ENCODE results near the gene IFITM5. TPM values are rescaled to one million over a fixed set of nuclear protein-coding genes. Genes with fewer than 3 reads are reported as not detected.

IFITM5 gene
- total and polyA plus RNA-seq, 2 donors (not counting 1 experiment from before 2014, with no cell fraction given) = not detected

DNA sequence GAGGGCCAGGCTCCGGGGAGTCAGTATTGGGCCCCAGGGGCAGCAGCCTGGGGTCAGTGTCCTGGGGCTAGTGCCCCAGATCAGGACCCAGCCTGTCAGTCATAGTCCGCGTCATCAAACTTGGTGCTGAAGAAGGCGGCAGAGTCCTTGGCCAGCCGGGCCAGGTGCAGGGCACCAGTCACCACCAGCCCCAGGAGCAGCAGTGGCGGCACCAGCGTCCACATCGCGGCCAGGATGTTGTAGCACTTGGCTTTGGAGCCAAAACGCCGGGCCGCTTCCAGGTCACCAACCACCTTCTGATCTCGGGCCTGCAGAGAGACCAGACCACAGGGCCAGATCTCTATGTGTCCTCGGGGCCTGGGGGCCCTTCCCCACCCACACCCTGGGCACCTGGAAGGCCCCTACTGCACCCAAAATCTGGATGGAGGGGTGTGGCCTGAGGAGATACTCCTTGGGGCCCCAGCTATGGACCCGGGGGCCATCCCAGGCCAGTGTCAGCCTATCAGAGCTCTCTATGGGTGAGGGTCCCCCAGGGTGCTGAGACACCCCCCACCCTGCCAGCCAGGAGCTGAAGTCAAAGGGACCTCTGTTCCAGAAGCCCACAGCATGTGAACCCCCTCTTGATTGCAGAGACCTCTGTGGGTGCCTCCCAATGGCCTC lies 790 bp downstream of the IFITM5 start:
- Histone ChIP-seq H4K20me1 (ENCODE audit: control insufficient read depth, insufficient read depth, low read length, poor library complexity, severe bottlenecking) (no peaks in the 10 kb centered on the region), H3K36me3 (replicated peaks in 1 of 2; ENCODE audit: control extremely low read depth in 1 of 2, control insufficient read depth in 1 of 2, extremely low read depth in 1 of 2, insufficient read depth in 2 of 2, low read length in 1 of 2) (no peaks in the 10 kb centered on the region), H3K4me3 (ENCODE audit: control extremely low read depth in 1 of 5, extremely low read depth in 1 of 5, insufficient read depth in 1 of 5, low read depth in 2 of 5, low read length in 4 of 5) (no peak overlapping the region), H3K4me1 (ENCODE audit: control insufficient read depth in 2 of 2, insufficient read depth in 2 of 2, low read length in 2 of 2) (peaks cover 11 to 12% of the 10 kb centered on the region in 2 donors), H3K9me3 (ENCODE audit: control extremely low read depth in 1 of 3, control insufficient read depth in 2 of 3, insufficient read depth in 1 of 3, low read length in 2 of 3) (no peaks in the 10 kb centered on the region), H3K79me2 (ENCODE audit: control insufficient read depth, insufficient read depth, low read length) (no peaks in the 10 kb centered on the region), H3K4me2 (replicated peaks; ENCODE audit: low read depth, low read length, poor library complexity, severe bottlenecking) (no peak overlapping the region), H3K27me3 (replicated peaks in 1 of 4; ENCODE audit: control extremely low read depth in 1 of 4, control insufficient read depth in 3 of 4, insufficient read depth in 4 of 4, low read length in 3 of 4) (peaks cover 0 to 15% (median 1%) of the 10 kb centered on the region in 4 experiments), H2AFZ (ENCODE audit: insufficient read depth, low read depth, low read length, poor library complexity, severe bottlenecking) (no peak overlapping the region), H3K9ac (ENCODE audit: low read length) (no peak overlapping the region), H3K27ac (ENCODE audit: low read length in 2 of 2) (no peak overlapping the region)
- 86% methylated on average over 14 of the region's 15 CpGs for WGBS (ENCODE audit: insufficient coverage)
- intact Hi-C loops (cut with micrococcal nuclease) = no loop called here
- DNase-seq (no peak), ATAC-seq (ENCODE audit: low read depth) (no peak)
- ChIA-PET POLR2A (interaction anchor here (1.0 kb wide), 1 partner anchor 10 kb away, joined by 3 read pairs; the partner anchor contains the start of gene PGGHG), CTCF (no interaction called here)
- Mint-ChIP-seq H3K4me3 (no peak overlapping the region), H3K4me1 (peaks cover 18% of the 10 kb centered on the region), H3K27ac (no peak overlapping the region), H3K9me3 (ENCODE audit: insufficient read depth) (no peaks in the 10 kb centered on the region), H3K27me3 (peaks cover 7% of the 10 kb centered on the region)
- TF ChIP-seq EZH2 (IDR thresholded peaks at IDR 0.05; ENCODE audit: borderline replicate concordance, insufficient read depth, low read depth, low read length, poor library complexity, severe bottlenecking) = no peak
- TF ChIP-seq, protein P1, sequence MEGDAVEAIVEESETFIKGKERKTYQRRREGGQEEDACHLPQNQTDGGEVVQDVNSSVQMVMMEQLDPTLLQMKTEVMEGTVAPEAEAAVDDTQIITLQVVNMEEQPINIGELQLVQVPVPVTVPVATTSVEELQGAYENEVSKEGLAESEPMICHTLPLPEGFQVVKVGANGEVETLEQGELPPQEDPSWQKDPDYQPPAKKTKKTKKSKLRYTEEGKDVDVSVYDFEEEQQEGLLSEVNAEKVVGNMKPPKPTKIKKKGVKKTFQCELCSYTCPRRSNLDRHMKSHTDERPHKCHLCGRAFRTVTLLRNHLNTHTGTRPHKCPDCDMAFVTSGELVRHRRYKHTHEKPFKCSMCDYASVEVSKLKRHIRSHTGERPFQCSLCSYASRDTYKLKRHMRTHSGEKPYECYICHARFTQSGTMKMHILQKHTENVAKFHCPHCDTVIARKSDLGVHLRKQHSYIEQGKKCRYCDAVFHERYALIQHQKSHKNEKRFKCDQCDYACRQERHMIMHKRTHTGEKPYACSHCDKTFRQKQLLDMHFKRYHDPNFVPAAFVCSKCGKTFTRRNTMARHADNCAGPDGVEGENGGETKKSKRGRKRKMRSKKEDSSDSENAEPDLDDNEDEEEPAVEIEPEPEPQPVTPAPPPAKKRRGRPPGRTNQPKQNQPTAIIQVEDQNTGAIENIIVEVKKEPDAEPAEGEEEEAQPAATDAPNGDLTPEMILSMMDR (IDR thresholded peaks at IDR 0.05) = no peak

DNA sequence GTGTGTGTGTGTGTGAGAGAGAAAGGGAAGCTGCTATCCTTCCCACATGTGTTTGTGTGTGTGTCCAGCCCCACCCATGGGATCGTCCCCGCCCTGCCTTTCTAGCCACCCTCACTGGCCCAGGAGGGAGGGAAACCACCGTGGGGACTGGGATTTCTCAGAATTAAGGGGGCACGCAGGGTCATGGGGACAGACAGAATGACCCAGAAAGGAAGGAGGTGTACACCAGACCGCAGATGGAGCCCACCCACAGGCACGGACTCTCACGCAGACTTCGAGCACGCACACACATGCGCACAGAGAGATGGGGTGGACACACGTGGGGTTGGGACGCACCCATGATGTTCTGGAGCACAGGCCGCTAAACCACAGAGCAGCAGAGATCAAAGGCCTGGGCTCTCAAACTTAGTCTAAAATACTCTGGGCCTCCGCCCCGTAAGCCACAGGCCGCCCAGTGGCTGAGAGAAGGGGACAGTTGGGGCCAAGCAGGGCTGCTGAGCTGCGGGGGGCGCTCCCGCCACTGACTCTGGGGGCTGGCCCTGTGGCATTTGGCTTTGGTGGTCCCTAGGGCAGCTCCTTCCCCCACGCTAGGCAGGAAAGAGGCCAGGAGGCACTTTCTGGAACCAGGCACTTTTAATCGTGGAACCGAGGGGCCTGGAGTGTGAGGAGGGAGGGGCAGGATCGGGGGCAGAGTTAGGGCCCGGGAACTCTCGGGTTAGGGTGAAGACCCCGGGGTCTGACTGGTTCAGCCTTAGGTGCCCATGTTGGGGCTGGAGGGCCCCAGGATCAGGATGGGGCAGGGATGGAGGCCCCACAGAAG lies 1.5 kb downstream of the IFITM5 start:
- Mint-ChIP-seq H3K27me3 (peaks cover 7% of the 10 kb centered on the region), H3K4me3 (no peak overlapping the region), H3K27ac (peak overlapping the region; percentile 50), H3K4me1 (peaks cover 12% of the 10 kb centered on the region), H3K9me3 (ENCODE audit: insufficient read depth) (no peaks in the 10 kb centered on the region)
- ATAC-seq (ENCODE audit: low read depth) = no peak
- H4K20me1 ChIP-seq (ENCODE audit: control insufficient read depth, insufficient read depth, low read length, poor library complexity, severe bottlenecking) = no peaks in the 10 kb centered on the region
- H3K4me1 ChIP-seq (ENCODE audit: control insufficient read depth in 2 of 2, insufficient read depth in 2 of 2, low read length in 2 of 2) = peaks cover 4 to 5% of the 10 kb centered on the region in 2 donors
- no peak overlapping the region for H2AFZ ChIP-seq (ENCODE audit: insufficient read depth, low read depth, low read length, poor library complexity, severe bottlenecking)
- H3K27me3 ChIP-seq (replicated peaks in 1 of 4; ENCODE audit: control extremely low read depth in 1 of 4, control insufficient read depth in 3 of 4, insufficient read depth in 4 of 4, low read length in 3 of 4) = peaks cover 0 to 15% (median 1%) of the 10 kb centered on the region in 4 experiments
- TF ChIP-seq, protein P1 (IDR thresholded peaks at IDR 0.05) = no peak
- no peaks in the 10 kb centered on the region for H3K79me2 ChIP-seq (ENCODE audit: control insufficient read depth, insufficient read depth, low read length)
- no peaks in the 10 kb centered on the region for H3K9me3 ChIP-seq (ENCODE audit: control extremely low read depth in 1 of 3, control insufficient read depth in 2 of 3, insufficient read depth in 1 of 3, low read length in 2 of 3)
- ChIA-PET POLR2A (interaction anchor here (1.2 kb wide), 1 partner anchor 9 kb away, joined by 3 read pairs; the partner anchor contains the start of gene PGGHG), CTCF (no interaction called here)
- intact Hi-C loops (cut with micrococcal nuclease) = no loop called here
- H3K36me3 ChIP-seq (replicated peaks in 1 of 2; ENCODE audit: control extremely low read depth in 1 of 2, control insufficient read depth in 1 of 2, extremely low read depth in 1 of 2, insufficient read depth in 2 of 2, low read length in 1 of 2) = no peaks in the 10 kb centered on the region
- no peak overlapping the region for H3K4me3 ChIP-seq (ENCODE audit: control extremely low read depth in 1 of 5, extremely low read depth in 1 of 5, insufficient read depth in 1 of 5, low read depth in 2 of 5, low read length in 4 of 5)
- H3K27ac ChIP-seq (ENCODE audit: low read length in 2 of 2) = no peak overlapping the region
- H3K4me2 ChIP-seq (replicated peaks; ENCODE audit: low read depth, low read length, poor library complexity, severe bottlenecking) = no peak overlapping the region
- WGBS (ENCODE audit: insufficient coverage) = 76% methylated on average over 21 of the region's 26 CpGs
- DNase-seq = no peak
- H3K9ac ChIP-seq (ENCODE audit: low read length) = no peak overlapping the region
